SKM-1 treated with dmso at 0.1 percent for 144 hours (cell line): ENCODE measurements around the gene MGME1.
A peak's percentile ranks its signal among the peaks of the same experiment; 100 is the strongest.

Experiments
- DNase-seq: peaks from one replicate; lab custom pipeline; 2025; ENCODE audit not compliant: unreplicated experiment; lab: John Stamatoyannopoulos, UW

Gene MGME1

GRCh38 chr20:17968366-17969277, at the start of gene MGME1, which contains the start of gene SNX5:
TSS of gene MGME1 (plus strand) at chr20:17969018. CDS start at chr20:17969860, 842 bp downstream.
TSS of gene SNX5 (minus strand) at chr20:17968794. CDS start at chr20:17968425, 369 bp downstream.
- peak; percentile 90 for DNase-seq

- no peak for DNase-seq
These were observed 49.7 kb upstream of the MGME1 start for GRCh38 chr20:17919149-17919548.

GRCh38 chr20:17921774-17922173, 47.0 kb upstream of the MGME1 start:
- no peak for DNase-seq

- no peak for DNase-seq
These were observed 43.5 kb upstream of the MGME1 start for GRCh38 chr20:17925141-17925939.

GRCh38 chr20:17925940-17926300, 42.9 kb upstream of the MGME1 start:
- DNase-seq = no peak

- no peak for DNase-seq
These were observed 40.6 kb upstream of the MGME1 start for GRCh38 chr20:17928211-17928611.

GRCh38 chr20:17928633-17929311, 40.0 kb upstream of the MGME1 start:
- no peak for DNase-seq

GRCh38 chr20:17931513-17931912, 37.3 kb upstream of the MGME1 start:
- DNase-seq = no peak

- DNase-seq = no peak
These were observed 36.4 kb upstream of the MGME1 start for GRCh38 chr20:17932396-17932795.

- DNase-seq = no peak
These were observed 35.7 kb upstream of the MGME1 start for GRCh38 chr20:17933121-17933520.

GRCh38 chr20:17933711-17934110, 35.1 kb upstream of the MGME1 start:
- DNase-seq = no peak

GRCh38 chr20:17934141-17934862, 34.5 kb upstream of the MGME1 start:
- no peak for DNase-seq

GRCh38 chr20:17935186-17935585, 33.6 kb upstream of the MGME1 start:
- no peak for DNase-seq

- no peak for DNase-seq
These were observed 33.1 kb upstream of the MGME1 start for GRCh38 chr20:17935761-17936160.

GRCh38 chr20:17936286-17936760, 32.5 kb upstream of the MGME1 start:
- DNase-seq = no peak

GRCh38 chr20:17936761-17937732, 31.8 kb upstream of the MGME1 start:
- no peak for DNase-seq

GRCh38 chr20:17938871-17939619, 29.8 kb upstream of the MGME1 start:
- peak; percentile 20 for DNase-seq

GRCh38 chr20:17939622-17940223, 29.1 kb upstream of the MGME1 start:
- DNase-seq = no peak
